IMR-90 (cell line): ENCODE results near the gene FABP6. TPM values are rescaled to one million over a fixed set of nuclear protein-coding genes. Genes with fewer than 3 reads are reported as not detected.

Experiments used
- ATAC-seq: fragments of 200-7000 bp; cut with Tn5 transposase; 2 replicates; pipeline ENCODE4 v1.9.1; 2020; ENCODE audit warnings: low read depth, mild to moderate bottlenecking, moderate library complexity
- BruUV-seq: library from RNA; stranded (reverse); fragments of 400-500 nt; replicated peaks from 2 replicates; lab custom pipeline; 2021; lab: Mats Ljungman, UMichigan
- CTCF ChIA-PET: fragments of 300-600 bp; formaldehyde crosslinking; extraction: SDS; loops from one replicate; lab custom pipeline; 2021; ENCODE audit warnings: antibody characterized with exemption; lab: Yijun Ruan, JAX
- POLR2A ChIA-PET: fragments of 300-600 bp; sonication (Branson Sonifier 250); formaldehyde crosslinking; loops from one replicate; lab custom pipeline; 2022; ENCODE audit warnings: antibody characterized with exemption; ENCODE audit not compliant: unreplicated experiment; lab: Charles Lee
- DNase-seq: peaks from one replicate; pipeline ENCODE4 v3.0.0; 2013
- H2AFZ ChIP-seq: replicated peaks from 2 replicates; pipeline ENCODE3; 2013; ENCODE audit warnings: low read length, mild to moderate bottlenecking; ENCODE audit not compliant: poor library complexity
- H2AK5ac ChIP-seq: 2 replicates; pipeline ENCODE4 v1.6.1; 2013; ENCODE audit warnings: low read depth, low read length, inconsistent platforms
- H2AK9ac ChIP-seq: replicated peaks from 2 replicates; pipeline ENCODE3; 2013; ENCODE audit warnings: mild to moderate bottlenecking, low read depth, low read length, moderate library complexity; ENCODE audit not compliant: poor library complexity
- H2BK120ac ChIP-seq: 2 replicates; pipeline ENCODE4 v1.6.1; 2013; ENCODE audit warnings: low read depth, low read length, inconsistent platforms
- H2BK15ac ChIP-seq: 3 replicates; pipeline ENCODE4 v1.6.1; 2013; ENCODE audit warnings: low read depth, low read length, inconsistent platforms
- H2BK20ac ChIP-seq: 2 replicates; pipeline ENCODE4 v1.6.1; 2013; ENCODE audit warnings: low read depth, mild to moderate bottlenecking, inconsistent platforms, low read length, moderate library complexity
- H2BK5ac ChIP-seq: 2 replicates; pipeline ENCODE4 v1.6.1; 2013; ENCODE audit warnings: mild to moderate bottlenecking, low read depth, low read length, inconsistent platforms; ENCODE audit not compliant: poor library complexity, severe bottlenecking
- H3K14ac ChIP-seq: replicated peaks from 2 replicates; pipeline ENCODE4 v1.6.1; 2013; ENCODE audit warnings: low read depth, low read length, inconsistent platforms
- H3K18ac ChIP-seq: 2 replicates; pipeline ENCODE4 v1.6.1; 2013; ENCODE audit warnings: low read depth, low read length, control low read depth
- H3K23ac ChIP-seq: 2 replicates; pipeline ENCODE4 v1.6.1; 2013; ENCODE audit warnings: low read depth, low read length, inconsistent platforms
- H3K27ac ChIP-seq: 2 replicates; pipeline ENCODE4 v1.5.1; 2013; ENCODE audit warnings: mild to moderate bottlenecking, control low read depth, low read length; ENCODE audit not compliant: insufficient read depth
- H3K27me3 ChIP-seq: 2 replicates; pipeline ENCODE4 v1.6.1; 2013; ENCODE audit warnings: low read length; ENCODE audit not compliant: control insufficient read depth, insufficient read depth
- H3K36me3 ChIP-seq: 2 replicates; pipeline ENCODE4 v1.6.1; 2013; ENCODE audit warnings: low read length, mixed read lengths; ENCODE audit not compliant: control insufficient read depth, insufficient read depth
- H3K4ac ChIP-seq: 2 replicates; pipeline ENCODE4 v1.6.1; 2013; ENCODE audit warnings: low read depth, low read length, inconsistent platforms
- H3K4me1 ChIP-seq: 2 replicates; pipeline ENCODE4 v1.6.1; 2013; ENCODE audit warnings: low read length, mixed read lengths; ENCODE audit not compliant: control insufficient read depth, insufficient read depth
- H3K4me2 ChIP-seq: 2 replicates; pipeline ENCODE4 v1.6.1; 2013; ENCODE audit warnings: low read depth, mild to moderate bottlenecking, control low read depth, low read length, moderate library complexity
- H3K4me3 ChIP-seq: 2 replicates; pipeline ENCODE4 v1.5.1; 2013; ENCODE audit warnings: low read depth, mild to moderate bottlenecking, control low read depth, low read length, moderate library complexity; ENCODE audit not compliant: insufficient read depth
- H3K56ac ChIP-seq: 2 replicates; pipeline ENCODE4 v1.6.1; 2013; ENCODE audit warnings: low read length, inconsistent platforms; ENCODE audit not compliant: insufficient read depth; ENCODE audit errors: extremely low read depth
- H3K79me1 ChIP-seq, 2 experiments: 2 replicates each; pipeline ENCODE4 v1.6.1; 2013; ENCODE audit warnings: low read length in 2 of 2, inconsistent platforms in 1 of 2, low read depth in 1 of 2
- H3K9ac ChIP-seq: 2 replicates; pipeline ENCODE4 v1.6.1; 2013; ENCODE audit warnings: low read depth, low read length, control low read depth
- H3K9me1 ChIP-seq: 2 replicates; pipeline ENCODE4 v1.6.1; 2013; ENCODE audit warnings: low read length, inconsistent platforms; ENCODE audit not compliant: insufficient read depth
- H3K9me3 ChIP-seq: 2 replicates; pipeline ENCODE4 v1.6.1; 2013; ENCODE audit warnings: low read length; ENCODE audit not compliant: control insufficient read depth, insufficient read depth
- H4K20me1 ChIP-seq: 2 replicates; pipeline ENCODE4 v1.6.1; 2013; ENCODE audit warnings: low read length, inconsistent platforms; ENCODE audit not compliant: insufficient read depth
- H4K5ac ChIP-seq: 2 replicates; pipeline ENCODE4 v1.6.1; 2013; ENCODE audit warnings: mild to moderate bottlenecking, low read depth, low read length, control low read depth
- H4K8ac ChIP-seq, 2 experiments: 2 replicates each; pipeline ENCODE4 v1.6.1; 2013; ENCODE audit warnings: low read depth in 2 of 2, low read length in 2 of 2, control low read depth in 1 of 2, inconsistent platforms in 1 of 2
- H4K91ac ChIP-seq: 2 replicates; pipeline ENCODE4 v1.6.1; 2013; ENCODE audit warnings: low read depth, low read length, inconsistent platforms; ENCODE audit not compliant: insufficient read depth
- BHLHE40 ChIP-seq: fragments of 150-350 bp; IDR thresholded peaks from 2 replicates; pipeline ENCODE4 v1.6.1; 2016; ENCODE audit warnings: mild to moderate bottlenecking, low read depth, low read length
- CEBPB ChIP-seq: IDR thresholded peaks from 2 replicates; pipeline ENCODE4 v1.6.1; 2012; ENCODE audit warnings: low read depth, low read length, improper control_type of control experiment
- CHD1 ChIP-seq: IDR thresholded peaks from 2 replicates; pipeline ENCODE4 v1.6.1; 2012; ENCODE audit warnings: low read depth, low read length, improper control_type of control experiment
- FOS ChIP-seq: fragments of 150-350 bp; IDR thresholded peaks from 2 replicates; pipeline ENCODE4 v1.6.1; 2016; ENCODE audit warnings: low read depth, low read length
- MAFK ChIP-seq: IDR thresholded peaks from 2 replicates; pipeline ENCODE4 v1.6.1; 2012; ENCODE audit warnings: low read depth, low read length, improper control_type of control experiment
- MAZ ChIP-seq: IDR thresholded peaks from 2 replicates; pipeline ENCODE4 v1.6.1; 2012; ENCODE audit warnings: low read depth, mild to moderate bottlenecking, low read length, improper control_type of control experiment, moderate library complexity, borderline replicate concordance
- NFE2L2 ChIP-seq: fragments of 150-350 bp; IDR thresholded peaks from 2 replicates; pipeline ENCODE4 v1.6.1; 2016; ENCODE audit warnings: low read depth, mild to moderate bottlenecking, low read length
- POLR2A ChIP-seq: IDR thresholded peaks from 2 replicates; pipeline ENCODE4 v1.6.1; 2012; ENCODE audit warnings: mild to moderate bottlenecking, low read depth, low read length
- RAD21 ChIP-seq: IDR thresholded peaks from 2 replicates; pipeline ENCODE4 v1.6.1; 2012; ENCODE audit warnings: low read length, improper control_type of control experiment
- RCOR1 ChIP-seq: IDR thresholded peaks from 2 replicates; pipeline ENCODE4 v1.6.1; 2012; ENCODE audit warnings: mild to moderate bottlenecking, low read length, improper control_type of control experiment; ENCODE audit not compliant: insufficient replicate concordance
- RFX5 ChIP-seq: IDR thresholded peaks from 2 replicates; pipeline ENCODE4 v1.8.0; 2012; ENCODE audit warnings: low read depth, mild to moderate bottlenecking, low read length, moderate library complexity
- SMC3 ChIP-seq: fragments of 150-350 bp; IDR thresholded peaks from 2 replicates; pipeline ENCODE4 v1.6.1; 2016; ENCODE audit warnings: low read depth, mild to moderate bottlenecking, antibody characterized with exemption, low read length, moderate library complexity
- WGBS, 2 experiments: methylation state at CpG; one replicate each; pipeline versions ENCODE4 v1.1.5 to v1.1.7; 2013; ENCODE audit warnings: missing lambda C conversion rate in 2 of 2; ENCODE audit not compliant: insufficient read length in 1 of 2; ENCODE audit errors: extremely low coverage in 2 of 2; 5-methylcytosine and 5-hydroxymethylcytosine counted together
- dilution Hi-C: fragments of 300-500 bp; cut with HindIII; formaldehyde crosslinking; loops from one replicate; pipeline ENCODE4 v1.14.3; 2018; ENCODE audit warnings: low sequenced_read_pairs; ENCODE audit not compliant: unreplicated experiment
- in situ Hi-C: fragments of 300-500 bp; cut with MboI; formaldehyde crosslinking; loops from 3 replicates; pipeline ENCODE4 v1.14.3; 2019; ENCODE audit warnings: low sequenced_read_pairs, inconsistent platforms, mixed read lengths
- intact Hi-C: fragments of 100-400 bp; cut with micrococcal nuclease; formaldehyde crosslinking; loops from 2 replicates; pipeline ENCODE4 v1.10.0; 2022
- polyA plus RNA-seq, 3 experiments: library from polyadenylated mRNA; depleted of rRNA; stranded (reverse); fragments of >200 nt; gene quantifications; 2 replicates each; pipeline ENCODE4 v1.2.3, GENCODE V29; 2012; ENCODE audit warnings: low replicate concordance in 1 of 3
- total RNA-seq: library from RNA; depleted of rRNA; stranded (reverse); fragments of >200 nt; gene quantifications from 2 replicates; pipeline ENCODE4 v1.2.3, GENCODE V29; 2012
- TF ChIP-seq, protein P1 (sequence below): fragments of 150-350 bp; IDR thresholded peaks from 2 replicates; pipeline ENCODE4 v1.6.1; 2017; ENCODE audit warnings: mild to moderate bottlenecking, antibody characterized with exemption, low read length, low read depth
- TF ChIP-seq, protein P2 (sequence below): conservative IDR thresholded peaks from 2 replicates; pipeline ENCODE4 v1.5.1; 2012; ENCODE audit warnings: mild to moderate bottlenecking, low read depth, low read length, improper control_type of control experiment
- TF ChIP-seq, protein P3 (sequence below): fragments of 150-350 bp; IDR thresholded peaks from 2 replicates; pipeline ENCODE4 v1.6.1; 2016; ENCODE audit warnings: low read depth, mild to moderate bottlenecking, low read length, moderate library complexity, borderline replicate concordance

FABP6 gene
- total and polyA plus RNA-seq, 2 of the 4 experiments (the other 2 are of a cell fraction): not detected

DNA sequence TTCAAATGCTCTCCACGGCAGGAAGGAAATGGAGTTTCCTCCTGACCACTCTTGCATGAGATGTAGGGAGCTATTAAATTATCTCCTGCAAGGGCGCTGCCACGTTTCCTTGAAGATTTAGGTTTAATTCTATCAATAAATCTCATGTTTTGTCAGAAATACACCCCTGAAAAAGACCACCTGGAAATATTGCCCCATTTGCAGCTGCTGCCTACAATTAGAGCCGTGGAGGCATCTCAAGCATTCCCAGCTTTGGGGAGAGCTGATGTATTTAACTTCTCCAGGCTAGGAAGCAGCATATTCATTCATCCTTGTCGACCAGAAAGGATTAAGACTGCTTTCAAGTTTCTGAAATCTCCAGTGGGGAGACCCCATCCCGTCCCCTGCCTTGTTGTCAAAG, 42.5 kb downstream of the FABP6 start:
- no peaks in the 10 kb centered on the region for H4K20me1 ChIP-seq
- no peaks in the 10 kb centered on the region for H3K9me3 ChIP-seq
- H3K18ac ChIP-seq: no peak overlapping the region
- ATAC-seq (no peak), DNase-seq (no peak)
- no peak overlapping the region for H2AK9ac ChIP-seq
- no peak overlapping the region for H3K27ac ChIP-seq
- CTCF ChIA-PET: no interaction called here
- no peak overlapping the region for H3K4me2 ChIP-seq
- in situ Hi-C loops (no loop called here), dilution Hi-C loops (no loop called here), intact Hi-C loops (no loop called here)
- H3K23ac ChIP-seq: no peak overlapping the region
- H3K4me3 ChIP-seq: no peak overlapping the region
- H2BK15ac ChIP-seq: no peak overlapping the region
- H4K8ac ChIP-seq: no peak overlapping the region
- TF ChIP-seq MAFK (no peak), MAZ (no peak), NFE2L2 (no peak), RCOR1 (no peak), FOS (no peak), CEBPB (no peak), RAD21 (no peak), CHD1 (no peak), SMC3 (no peak), RFX5 (no peak), POLR2A (no peak), BHLHE40 (no peak)
- TF ChIP-seq, protein P1, sequence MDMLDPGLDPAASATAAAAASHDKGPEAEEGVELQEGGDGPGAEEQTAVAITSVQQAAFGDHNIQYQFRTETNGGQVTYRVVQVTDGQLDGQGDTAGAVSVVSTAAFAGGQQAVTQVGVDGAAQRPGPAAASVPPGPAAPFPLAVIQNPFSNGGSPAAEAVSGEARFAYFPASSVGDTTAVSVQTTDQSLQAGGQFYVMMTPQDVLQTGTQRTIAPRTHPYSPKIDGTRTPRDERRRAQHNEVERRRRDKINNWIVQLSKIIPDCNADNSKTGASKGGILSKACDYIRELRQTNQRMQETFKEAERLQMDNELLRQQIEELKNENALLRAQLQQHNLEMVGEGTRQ: no peak
- TF ChIP-seq, protein P2, sequence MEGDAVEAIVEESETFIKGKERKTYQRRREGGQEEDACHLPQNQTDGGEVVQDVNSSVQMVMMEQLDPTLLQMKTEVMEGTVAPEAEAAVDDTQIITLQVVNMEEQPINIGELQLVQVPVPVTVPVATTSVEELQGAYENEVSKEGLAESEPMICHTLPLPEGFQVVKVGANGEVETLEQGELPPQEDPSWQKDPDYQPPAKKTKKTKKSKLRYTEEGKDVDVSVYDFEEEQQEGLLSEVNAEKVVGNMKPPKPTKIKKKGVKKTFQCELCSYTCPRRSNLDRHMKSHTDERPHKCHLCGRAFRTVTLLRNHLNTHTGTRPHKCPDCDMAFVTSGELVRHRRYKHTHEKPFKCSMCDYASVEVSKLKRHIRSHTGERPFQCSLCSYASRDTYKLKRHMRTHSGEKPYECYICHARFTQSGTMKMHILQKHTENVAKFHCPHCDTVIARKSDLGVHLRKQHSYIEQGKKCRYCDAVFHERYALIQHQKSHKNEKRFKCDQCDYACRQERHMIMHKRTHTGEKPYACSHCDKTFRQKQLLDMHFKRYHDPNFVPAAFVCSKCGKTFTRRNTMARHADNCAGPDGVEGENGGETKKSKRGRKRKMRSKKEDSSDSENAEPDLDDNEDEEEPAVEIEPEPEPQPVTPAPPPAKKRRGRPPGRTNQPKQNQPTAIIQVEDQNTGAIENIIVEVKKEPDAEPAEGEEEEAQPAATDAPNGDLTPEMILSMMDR: no peak
- TF ChIP-seq, protein P3, sequence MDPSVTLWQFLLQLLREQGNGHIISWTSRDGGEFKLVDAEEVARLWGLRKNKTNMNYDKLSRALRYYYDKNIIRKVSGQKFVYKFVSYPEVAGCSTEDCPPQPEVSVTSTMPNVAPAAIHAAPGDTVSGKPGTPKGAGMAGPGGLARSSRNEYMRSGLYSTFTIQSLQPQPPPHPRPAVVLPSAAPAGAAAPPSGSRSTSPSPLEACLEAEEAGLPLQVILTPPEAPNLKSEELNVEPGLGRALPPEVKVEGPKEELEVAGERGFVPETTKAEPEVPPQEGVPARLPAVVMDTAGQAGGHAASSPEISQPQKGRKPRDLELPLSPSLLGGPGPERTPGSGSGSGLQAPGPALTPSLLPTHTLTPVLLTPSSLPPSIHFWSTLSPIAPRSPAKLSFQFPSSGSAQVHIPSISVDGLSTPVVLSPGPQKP: no peak
- H2AK5ac ChIP-seq: no peak overlapping the region
- no peak overlapping the region for H2BK20ac ChIP-seq
- POLR2A ChIA-PET: no interaction called here
- H3K4ac ChIP-seq: no peak overlapping the region
- peaks cover 2% of the 10 kb centered on the region; the same call in 1 of the 2 replicates for H3K36me3 ChIP-seq
- H3K9ac ChIP-seq: no peak overlapping the region
- no peak overlapping the region for H3K56ac ChIP-seq
- no peaks in the 10 kb centered on the region for H3K27me3 ChIP-seq
- H3K9me1 ChIP-seq: peaks cover 10% of the 10 kb centered on the region
- H2BK120ac ChIP-seq: no peak overlapping the region
- no peak overlapping the region for H4K5ac ChIP-seq
- BruUV-seq: no TSS peak
- H3K79me1 ChIP-seq: peaks cover 0 to 11% of the 10 kb centered on the region in 2 experiments; a peak in 1 of 4 replicates
- no peak overlapping the region for H4K91ac ChIP-seq
- H2AFZ ChIP-seq: peak overlapping the region; percentile 34
- peaks cover 15% of the 10 kb centered on the region for H3K4me1 ChIP-seq
- no peak overlapping the region for H3K14ac ChIP-seq
- WGBS, 2 experiments: no CpG with 5 or more reads among the region's 6 CpGs
- no peak overlapping the region for H2BK5ac ChIP-seq
